ENCODE data around the gene SBF1.
"Not testable (repeated sequence)": the region's sequence is repeated elsewhere in the genome, so short reads cannot be mapped to it uniquely, and the experiment has no call there.

Gene SBF1

GRCh38 chr22:50432877-50433510 lies 41.8 kb downstream of the SBF1 start:
- not testable (repeated sequence) for DNase-seq (ENCODE audit: low read depth in 2 of 2)

- no peak for DNase-seq (ENCODE audit: low read depth in 2 of 2)
These were observed 42.5 kb downstream of the SBF1 start for GRCh38 chr22:50432131-50432876.

DNA sequence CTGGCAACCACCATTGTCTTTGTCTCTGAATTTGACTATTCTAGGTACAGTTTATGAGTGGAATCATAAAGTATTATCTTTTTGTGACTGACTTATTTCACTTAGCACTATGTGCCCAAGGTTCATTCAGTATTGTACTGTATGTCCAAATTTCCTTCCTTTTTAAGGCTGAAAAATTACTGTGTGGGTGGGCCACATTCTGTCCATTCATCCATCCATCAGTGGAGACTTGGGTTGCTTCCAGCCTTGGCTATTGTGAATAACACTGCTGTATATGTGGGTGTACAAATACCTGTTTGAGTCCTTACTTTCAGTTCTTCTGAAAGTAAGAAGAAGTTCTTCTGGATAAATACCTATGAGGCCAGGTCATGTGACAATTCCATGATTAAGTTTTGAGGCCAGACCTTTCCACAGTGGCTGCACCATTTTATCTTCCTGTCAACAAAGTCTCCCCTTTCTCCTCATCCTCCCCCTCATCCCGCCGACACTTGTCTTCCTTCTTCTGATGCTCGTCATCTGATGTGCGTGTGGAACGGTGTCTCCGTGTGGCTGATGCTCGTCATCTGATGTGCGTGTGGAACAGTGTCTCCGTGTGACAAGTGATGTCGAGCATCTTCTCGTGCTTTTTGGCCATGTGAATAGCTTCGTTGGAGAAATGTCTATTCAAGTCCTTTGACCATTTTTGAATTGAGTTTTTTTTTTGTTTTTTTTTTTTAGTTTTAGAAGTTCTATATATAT lies 49.5 kb downstream of the SBF1 start:
- DNase-seq (ENCODE audit: low read depth in 2 of 2), result no peak

DNA sequence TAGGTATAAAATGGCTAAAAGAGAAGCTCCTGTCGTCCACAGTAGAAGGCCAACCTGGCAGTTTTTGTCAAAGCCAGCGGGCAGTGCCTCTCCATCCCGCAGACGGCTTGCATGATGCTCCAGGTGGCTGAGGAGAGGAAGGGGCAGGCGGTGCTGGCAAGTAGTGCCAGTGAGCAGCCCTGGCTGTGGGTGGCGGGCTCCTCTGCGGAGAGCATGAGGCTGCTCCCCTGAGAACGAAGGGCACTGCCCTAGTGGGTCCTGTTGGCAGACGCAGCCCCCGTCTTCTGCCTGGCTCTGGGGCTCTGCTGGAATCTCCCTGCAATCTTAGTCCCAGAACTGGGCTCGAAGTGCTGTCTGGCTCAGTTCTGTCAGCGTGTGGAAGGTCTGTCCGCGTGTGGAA lies 50.9 kb downstream of the SBF1 start:
- DNase-seq (ENCODE audit: low read depth in 2 of 2), result no peak

- no peak for DNase-seq (ENCODE audit: low read depth in 2 of 2)
These were observed 51.6 kb downstream of the SBF1 start for GRCh38 chr22:50422961-50423815.

- no peak for DNase-seq (ENCODE audit: low read depth in 2 of 2)
These were observed 52.8 kb downstream of the SBF1 start for GRCh38 chr22:50422046-50422445.

DNA sequence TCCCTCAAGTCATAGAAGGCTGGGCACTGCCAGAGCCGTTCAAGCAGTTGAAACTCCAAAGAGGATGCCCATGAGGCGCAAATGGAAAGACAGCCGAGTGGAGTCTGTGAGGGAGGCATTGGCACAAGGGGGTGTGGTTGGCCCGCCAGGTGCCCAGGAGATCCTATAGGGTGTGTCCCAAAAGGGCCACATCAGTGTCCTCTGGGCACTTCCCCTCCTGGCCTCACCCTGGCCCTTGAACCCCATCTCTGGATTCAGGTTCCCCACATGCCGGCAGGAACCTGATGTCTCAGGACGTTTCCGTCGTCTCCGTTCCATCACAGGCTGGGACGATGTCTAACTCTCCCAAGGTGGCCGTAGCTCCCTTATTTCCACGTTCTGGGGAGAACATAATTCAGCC lies 54.3 kb downstream of the SBF1 start:
- no peak for DNase-seq (ENCODE audit: low read depth in 2 of 2)

GRCh38 chr22:50420015-50420414 lies 54.8 kb downstream of the SBF1 start:
- DNase-seq (ENCODE audit: low read depth in 2 of 2), result no peak

DNA sequence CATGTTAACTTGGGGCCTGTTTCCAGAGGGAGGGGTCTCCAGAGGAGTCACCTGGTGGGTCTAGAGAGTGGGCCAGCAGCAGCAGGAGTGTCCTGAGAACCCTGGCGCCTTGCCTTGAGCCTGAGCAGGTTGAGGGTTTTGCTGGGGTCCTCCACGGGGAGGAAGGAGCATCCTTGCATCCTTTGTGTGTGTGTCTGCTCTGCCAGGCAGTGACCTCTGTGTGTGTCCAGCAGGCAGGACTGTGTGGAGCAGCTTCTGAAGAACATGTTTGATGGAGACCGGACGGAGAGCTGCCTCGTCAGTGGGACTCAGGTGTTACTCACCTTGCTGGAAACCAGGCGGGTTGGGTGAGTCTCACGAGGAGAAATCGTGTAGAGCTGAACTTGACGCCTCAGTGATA lies 55.7 kb downstream of the SBF1 start:
- no peak for DNase-seq (ENCODE audit: low read depth in 2 of 2)

DNA sequence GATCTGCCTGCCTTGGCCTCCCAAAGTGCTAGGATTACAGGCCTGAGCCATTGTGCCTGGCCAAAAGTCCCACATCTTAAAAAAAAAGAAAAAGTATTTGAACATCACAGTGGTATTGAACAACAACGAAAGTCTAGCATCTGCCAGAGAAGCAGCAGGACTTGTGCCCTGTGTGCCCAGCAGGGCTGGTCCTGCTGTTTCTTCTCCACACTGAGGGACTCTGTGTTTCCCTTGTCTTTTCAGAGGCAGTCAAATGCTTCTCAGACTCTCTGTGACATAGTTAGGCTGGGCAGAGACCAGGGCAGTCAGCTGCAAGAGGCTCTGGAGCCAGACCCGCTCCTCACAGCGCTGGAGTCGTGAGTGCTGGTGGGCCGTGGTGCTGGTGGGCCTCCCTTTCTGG lies 56.2 kb downstream of the SBF1 start:
- no peak for DNase-seq (ENCODE audit: low read depth in 2 of 2)

- no peak for DNase-seq (ENCODE audit: low read depth in 2 of 2)
These were observed 57.2 kb downstream of the SBF1 start for GRCh38 chr22:50417411-50418210.

DNA sequence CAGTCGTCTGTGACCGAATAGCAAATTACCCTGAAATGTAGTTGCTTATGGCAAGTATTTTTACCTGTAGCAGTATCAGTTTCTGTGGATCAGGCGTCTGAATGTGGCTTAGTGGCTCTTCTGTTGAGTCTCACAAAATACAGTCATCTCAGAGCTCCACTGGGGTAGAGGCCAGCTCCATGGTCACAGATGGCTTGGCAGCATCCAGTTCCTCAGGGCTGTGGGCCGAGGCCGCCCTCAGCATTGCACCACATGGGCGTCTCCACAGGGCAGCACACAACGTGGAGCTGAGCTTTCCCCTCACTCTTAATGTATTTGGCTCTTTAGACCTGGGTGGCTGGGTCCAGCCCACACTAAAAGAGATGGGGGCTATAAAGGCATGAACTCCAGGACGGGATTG lies 57.8 kb downstream of the SBF1 start:
- DNase-seq (ENCODE audit: low read depth in 2 of 2), result no peak

- no peak for DNase-seq (ENCODE audit: low read depth in 2 of 2)
These were observed 59.4 kb downstream of the SBF1 start for GRCh38 chr22:50415426-50415825.

DNA sequence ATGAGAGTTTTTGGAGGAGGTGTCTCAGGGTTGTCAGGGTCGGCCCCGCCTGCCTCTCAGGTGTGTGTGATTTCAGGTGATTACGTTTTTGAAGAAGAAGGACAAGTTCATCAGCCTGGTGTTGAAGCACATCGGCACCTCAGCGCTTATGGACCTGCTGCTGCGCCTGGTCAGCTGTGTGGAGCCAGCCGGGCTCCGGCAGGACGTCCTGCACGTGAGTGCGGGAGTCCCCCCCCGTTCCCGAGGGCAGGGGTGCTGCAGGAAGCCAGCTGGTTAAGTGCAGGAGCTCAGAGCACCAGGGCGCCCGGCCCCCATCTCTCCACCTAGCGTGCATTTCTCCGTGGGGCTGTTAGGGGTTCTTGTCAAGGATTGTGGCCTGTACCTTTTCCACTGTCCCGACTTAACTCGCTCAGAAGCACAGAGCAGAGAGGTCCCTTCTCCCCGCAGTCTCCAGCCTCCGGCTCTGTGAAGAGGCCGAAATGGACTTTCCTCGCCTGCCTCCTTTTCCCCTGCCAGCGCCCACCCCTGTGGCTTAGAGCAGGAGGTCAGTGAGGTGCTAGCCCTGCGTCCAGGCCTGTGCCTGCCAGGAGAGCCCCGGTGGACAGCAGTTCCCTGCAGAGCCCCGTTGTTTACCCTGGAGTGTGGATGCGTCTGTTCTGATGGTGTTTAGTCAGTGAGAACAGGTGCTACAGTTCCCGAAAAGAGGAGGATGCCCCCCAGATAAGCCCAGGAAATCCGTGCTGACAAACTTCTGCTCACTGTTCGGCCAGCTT lies 60.2 kb downstream of the SBF1 start:
- DNase-seq (ENCODE audit: low read depth in 2 of 2), result no peak

DNA sequence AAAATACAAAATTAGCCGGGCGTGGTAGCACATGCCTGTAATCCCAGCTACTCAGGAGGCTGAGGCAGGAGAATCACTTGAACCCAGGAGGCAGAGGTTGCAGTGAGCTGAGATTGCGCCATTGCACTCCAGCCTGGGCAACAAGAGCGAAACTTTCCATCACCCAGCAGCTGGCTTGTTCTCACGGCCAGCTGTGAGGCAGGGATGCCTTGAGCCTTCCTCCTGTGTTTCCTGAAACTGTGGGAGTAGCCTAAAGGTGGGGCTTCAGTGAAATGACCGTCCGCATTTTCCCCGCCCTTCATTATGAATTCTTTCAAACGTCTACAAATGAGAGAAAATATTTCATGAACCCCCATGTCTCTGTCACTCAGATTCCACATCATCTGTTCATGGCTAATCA lies 65.9 kb downstream of the SBF1 start:
- not testable (repeated sequence) for DNase-seq (ENCODE audit: low read depth in 2 of 2)

DNA sequence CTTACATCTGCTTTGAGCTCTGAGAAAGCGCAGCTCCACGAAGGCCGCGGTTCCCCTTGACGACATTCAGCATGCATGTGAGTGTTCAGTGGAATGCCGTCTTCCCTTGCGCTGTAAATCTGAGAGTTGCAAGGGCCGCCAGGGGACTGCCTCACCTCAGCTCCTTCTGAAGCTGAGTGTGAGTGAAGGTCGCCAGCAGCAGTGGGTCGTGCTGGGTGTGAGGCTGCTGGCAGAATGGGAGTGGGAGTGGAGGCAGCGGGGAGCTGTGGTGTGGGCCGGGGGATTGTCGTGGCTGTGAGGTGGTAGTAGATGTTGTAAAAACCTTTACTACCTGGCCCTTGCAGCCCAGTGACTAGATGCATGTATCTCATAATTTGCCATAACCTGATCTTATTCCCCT lies 66.5 kb downstream of the SBF1 start:
- DNase-seq (ENCODE audit: low read depth in 2 of 2), result no peak

DNA sequence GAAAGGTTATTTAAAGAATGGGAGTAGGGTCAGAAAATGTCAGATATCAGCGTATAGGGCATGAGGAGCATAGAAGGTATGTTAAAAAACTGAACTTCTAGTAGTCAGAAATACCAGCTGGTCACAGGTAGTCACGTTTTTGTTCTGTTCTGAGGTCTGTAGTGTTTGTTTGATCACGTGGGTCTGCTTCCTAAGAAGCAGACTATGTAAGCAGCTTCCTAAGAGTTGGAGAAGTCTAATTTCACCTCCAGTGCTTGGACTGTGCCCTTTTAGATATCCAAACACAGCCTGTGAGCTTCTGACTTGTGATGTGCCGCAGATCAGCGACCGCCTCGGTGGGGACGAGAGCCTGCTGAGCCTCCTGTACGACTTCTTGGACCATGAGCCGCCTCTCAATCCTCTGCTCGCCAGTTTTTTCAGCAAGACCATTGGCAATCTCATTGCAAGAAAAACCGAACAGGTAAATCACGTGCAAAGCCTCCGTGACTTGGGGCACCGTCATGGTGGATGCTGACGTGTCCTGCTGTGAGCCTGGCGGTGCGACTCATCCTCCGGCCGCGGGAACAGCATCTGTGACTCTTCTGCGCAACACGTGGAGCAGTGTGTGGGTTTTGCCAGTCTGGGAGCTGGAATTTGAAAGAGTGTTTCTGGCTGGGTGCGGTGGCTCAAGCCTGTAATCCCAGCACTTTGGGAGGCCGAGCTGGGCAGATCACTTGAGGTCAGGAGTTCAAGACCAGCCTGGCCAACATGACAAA lies 68.2 kb downstream of the SBF1 start:
- no peak for DNase-seq (ENCODE audit: low read depth in 2 of 2)

- DNase-seq (ENCODE audit: low read depth in 2 of 2), result no peak
These were observed 71.1 kb downstream of the SBF1 start for GRCh38 chr22:50403701-50404101.

DNA sequence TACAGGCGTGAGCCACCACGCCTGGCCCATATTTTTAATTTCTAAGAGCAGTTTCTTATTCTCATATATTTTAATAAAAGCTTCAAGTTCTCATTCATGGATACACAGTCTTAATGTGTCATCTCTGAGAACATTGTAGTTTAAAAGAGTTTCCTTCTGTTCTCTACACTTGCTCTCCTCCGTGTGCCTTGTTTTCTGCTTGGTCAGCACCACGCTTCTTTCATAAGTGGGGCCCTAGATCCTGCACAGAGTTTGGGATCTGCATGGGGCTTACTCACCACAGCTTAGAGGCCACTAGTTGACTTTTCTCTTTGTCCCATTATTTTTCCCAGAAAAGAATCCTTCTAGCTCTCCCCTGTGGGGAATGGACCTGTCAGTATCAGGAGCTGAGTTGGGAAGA lies 72.9 kb downstream of the SBF1 start:
- DNase-seq (ENCODE audit: low read depth in 2 of 2), result no peak

DNA sequence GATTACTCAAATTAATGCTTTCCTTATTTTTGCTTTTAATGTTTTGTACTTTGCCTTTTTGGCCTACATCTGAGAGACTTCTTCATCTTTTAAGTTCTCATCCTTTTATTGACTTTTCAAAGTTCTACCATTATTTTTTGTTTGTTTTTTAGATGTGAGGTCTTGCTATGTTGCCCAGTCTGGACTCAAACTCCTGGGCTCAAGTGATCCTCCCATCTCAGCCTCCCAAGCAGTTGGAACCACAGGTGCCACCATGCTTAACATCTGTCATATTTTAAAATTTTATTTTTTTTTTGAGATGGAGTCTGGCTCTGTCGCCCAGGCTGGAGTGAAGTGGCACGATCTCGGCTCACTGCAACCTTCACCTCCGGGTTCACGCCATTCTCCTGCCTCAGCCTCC lies 73.9 kb downstream of the SBF1 start:
- no peak for DNase-seq (ENCODE audit: low read depth in 2 of 2)

Measured in activated CD4-positive, alpha-beta T cell treated with anti-CD3 and anti-CD28 coated beads for 24 hours (primary cell).